Measurements from ENCODE around the gene ETV3L. TPM values are rescaled to one million over a fixed set of nuclear protein-coding genes. Genes with fewer than 3 reads are reported as not detected.

ETV3L gene
- total RNA-seq = not detected

DNA sequence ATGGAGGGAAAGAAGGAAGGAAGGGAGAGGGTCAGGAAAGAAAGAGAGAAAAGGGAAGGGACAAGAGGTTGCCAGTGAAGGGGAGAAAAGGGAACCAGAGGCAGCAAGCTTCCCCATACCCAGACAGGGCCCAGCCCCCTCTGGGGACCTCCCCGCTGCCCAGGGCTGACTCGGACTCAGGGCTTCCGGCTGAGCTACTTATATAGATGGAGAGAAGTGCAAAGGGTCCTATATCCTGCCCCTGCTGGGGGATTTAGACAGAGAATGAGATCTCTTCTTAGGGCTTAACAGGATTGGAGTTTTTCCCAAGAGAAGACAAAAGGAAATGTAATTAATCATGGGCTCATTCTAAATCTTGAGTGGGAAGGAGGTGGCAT is at the start of gene ETV3L:
Gene ETV3L, minus strand, starts transcription at position 176 of the 377 bp plus-strand sequence. CDS start 285 bp downstream, outside the sequence.
- no peak for ATAC-seq
- no peaks in the 10 kb centered on the region for H3K9me3 Mint-ChIP-seq (ENCODE audit: insufficient read depth)
- peaks cover 3% of the 10 kb centered on the region for H3K4me1 Mint-ChIP-seq (ENCODE audit: low read depth)
- POLR2A ChIA-PET = no interaction called here
- no peak within 1 kb of the TSS for H3K27ac Mint-ChIP-seq
- no peak for DNase-seq
- no peaks in the 10 kb centered on the region for H3K36me3 Mint-ChIP-seq (ENCODE audit: low read depth)
- no peak within 1 kb of the TSS for H3K4me3 Mint-ChIP-seq
- CTCF ChIA-PET = interaction anchor here (1.0 to 1.5 kb wide), 3 partner anchors 9 to 57 kb away, joined by 3 to 11 read pairs (median 4); no protein-coding TSS in a partner anchor
- peaks cover 16% of the 10 kb centered on the region for H3K27me3 Mint-ChIP-seq (ENCODE audit: low read depth)

DNA sequence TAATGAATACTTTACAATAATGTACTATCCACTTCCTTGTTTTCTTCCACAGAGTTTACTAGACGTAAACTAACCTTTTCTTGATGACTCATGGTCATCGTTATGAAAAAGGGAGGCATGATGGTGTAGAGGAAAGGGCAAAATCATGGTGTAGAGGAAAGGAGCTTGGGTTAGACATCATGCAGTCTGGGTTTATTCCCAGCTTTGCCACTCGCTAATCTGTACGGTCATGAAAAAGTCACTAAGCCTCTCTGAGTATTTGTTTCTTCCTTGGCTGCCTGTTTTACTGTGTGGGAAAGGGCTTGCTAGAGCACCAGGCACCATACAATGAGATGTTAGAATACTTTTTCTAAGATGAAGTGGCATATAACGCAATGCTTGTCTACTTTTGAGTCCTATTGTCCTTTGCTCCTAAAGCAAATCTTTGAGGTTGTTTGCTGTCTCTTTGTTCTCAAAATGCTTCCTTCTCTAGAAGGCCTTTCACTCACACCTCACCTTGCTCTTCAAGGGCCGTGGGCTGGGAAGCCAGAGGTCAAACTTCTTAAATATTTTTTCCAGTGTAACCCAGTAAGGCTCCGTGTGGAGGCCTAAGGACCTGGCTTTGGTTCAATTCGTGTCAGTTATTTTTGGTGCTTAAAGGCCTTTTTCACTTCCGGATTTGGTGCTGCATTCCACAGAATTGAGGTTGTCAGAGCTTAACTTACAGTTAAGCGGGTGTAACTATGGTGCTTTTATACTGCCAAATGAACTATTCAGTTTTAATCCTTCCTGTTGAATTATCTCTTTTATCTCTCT is 48.5 kb upstream of the ETV3L start:
- Mint-ChIP-seq H3K4me3 (no peak overlapping the region), H3K9me3 (ENCODE audit: insufficient read depth) (no peaks in the 10 kb centered on the region), H3K27ac (peak overlapping the region; percentile 47), H3K4me1 (ENCODE audit: low read depth) (peaks cover 22% of the 10 kb centered on the region), H3K27me3 (ENCODE audit: low read depth) (peaks cover 6% of the 10 kb centered on the region), H3K36me3 (ENCODE audit: low read depth) (no peaks in the 10 kb centered on the region)
- CTCF ChIA-PET = interaction anchor here (1.8 to 13.2 kb wide), 4 partner anchors 9 to 74 kb away, joined by 5 to 470 read pairs (median 12); no protein-coding TSS in a partner anchor
- DNase-seq (no peak), ATAC-seq (no peak)
- POLR2A ChIA-PET = no interaction called here

- Mint-ChIP-seq H3K27me3 (ENCODE audit: low read depth) (peaks cover 6% of the 10 kb centered on the region), H3K27ac (no peak overlapping the region), H3K4me3 (no peak overlapping the region), H3K36me3 (ENCODE audit: low read depth) (no peaks in the 10 kb centered on the region), H3K4me1 (ENCODE audit: low read depth) (peaks cover 22% of the 10 kb centered on the region), H3K9me3 (ENCODE audit: insufficient read depth) (no peaks in the 10 kb centered on the region)
- POLR2A ChIA-PET = no interaction called here
- CTCF ChIA-PET = interaction anchor here (1.8 to 13.2 kb wide), 3 partner anchors 10 to 73 kb away, joined by 5 to 470 read pairs (median 13); no protein-coding TSS in a partner anchor
- DNase-seq = no peak
- ATAC-seq = no peak
Measured at GRCh38 chr1:157147037-157147436, 47.4 kb upstream of the ETV3L start.

DNA sequence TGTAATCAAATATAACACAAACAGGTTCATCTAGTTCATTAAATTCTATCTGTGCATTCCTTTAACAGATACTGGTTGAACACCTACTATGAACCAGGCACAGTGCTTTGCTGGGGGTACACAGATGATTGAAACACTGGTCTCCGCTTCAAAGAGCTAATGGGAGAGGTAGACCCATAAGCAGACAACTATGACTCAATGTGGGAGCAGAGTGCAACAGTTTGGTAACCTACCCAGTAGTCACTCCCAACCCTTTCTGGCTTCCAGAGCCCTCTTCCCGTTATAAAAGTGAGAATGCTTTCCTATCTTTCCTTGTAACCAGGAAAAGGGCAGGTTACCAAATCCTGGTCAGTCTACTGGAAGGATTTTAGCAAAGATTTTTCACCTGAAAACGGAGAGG is 46.6 kb upstream of the ETV3L start:
- peaks cover 19% of the 10 kb centered on the region for H3K4me1 Mint-ChIP-seq (ENCODE audit: low read depth)
- no peaks in the 10 kb centered on the region for H3K36me3 Mint-ChIP-seq (ENCODE audit: low read depth)
- H3K27me3 Mint-ChIP-seq (ENCODE audit: low read depth) = peaks cover 6% of the 10 kb centered on the region
- no peak overlapping the region for H3K4me3 Mint-ChIP-seq
- ChIA-PET POLR2A (no interaction called here), CTCF (interaction anchor here (0.9 to 13.2 kb wide), 3 partner anchors 10 to 58 kb away, joined by 4 to 470 read pairs (median 4); no protein-coding TSS in a partner anchor)
- no peak overlapping the region for H3K27ac Mint-ChIP-seq
- no peaks in the 10 kb centered on the region for H3K9me3 Mint-ChIP-seq (ENCODE audit: insufficient read depth)
- ATAC-seq = no peak
- DNase-seq = no peak

DNA sequence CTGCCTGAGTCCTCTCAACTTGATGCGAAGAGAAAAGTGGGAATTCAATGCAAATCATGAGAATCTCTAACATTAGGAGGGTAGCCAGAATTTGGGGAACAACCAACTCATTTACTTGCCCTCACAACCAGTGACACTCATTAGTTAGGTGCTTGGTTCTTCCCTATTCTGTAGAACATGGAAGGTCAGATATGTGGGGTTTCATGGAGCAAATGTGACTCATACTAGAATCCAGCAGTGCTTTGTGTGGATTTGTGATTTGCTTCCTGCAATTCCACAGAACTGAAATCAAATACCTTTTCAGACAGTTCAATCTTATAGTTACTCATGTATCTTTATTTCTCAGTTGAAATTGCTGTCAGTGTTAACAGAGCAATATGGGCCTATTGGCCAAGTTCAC is 45.5 kb upstream of the ETV3L start:
- peaks cover 12% of the 10 kb centered on the region for H3K4me1 Mint-ChIP-seq (ENCODE audit: low read depth)
- H3K27me3 Mint-ChIP-seq (ENCODE audit: low read depth) = peaks cover 6% of the 10 kb centered on the region
- ChIA-PET POLR2A (no interaction called here), CTCF (no interaction called here)
- H3K27ac Mint-ChIP-seq = no peak overlapping the region
- no peaks in the 10 kb centered on the region for H3K36me3 Mint-ChIP-seq (ENCODE audit: low read depth)
- H3K4me3 Mint-ChIP-seq = no peak overlapping the region
- H3K9me3 Mint-ChIP-seq (ENCODE audit: insufficient read depth) = no peaks in the 10 kb centered on the region
- DNase-seq = no peak
- ATAC-seq = no peak

- peaks cover 6% of the 10 kb centered on the region for H3K27me3 Mint-ChIP-seq (ENCODE audit: low read depth)
- peaks cover 13% of the 10 kb centered on the region for H3K4me1 Mint-ChIP-seq (ENCODE audit: low read depth)
- ChIA-PET CTCF (no interaction called here), POLR2A (no interaction called here)
- no peak overlapping the region for H3K27ac Mint-ChIP-seq
- ATAC-seq (no peak), DNase-seq (no peak)
- no peaks in the 10 kb centered on the region for H3K36me3 Mint-ChIP-seq (ENCODE audit: low read depth)
- no peak overlapping the region for H3K4me3 Mint-ChIP-seq
- H3K9me3 Mint-ChIP-seq (ENCODE audit: insufficient read depth) = no peaks in the 10 kb centered on the region
Measured at GRCh38 chr1:157144509-157144908, 44.9 kb upstream of the ETV3L start.

DNA sequence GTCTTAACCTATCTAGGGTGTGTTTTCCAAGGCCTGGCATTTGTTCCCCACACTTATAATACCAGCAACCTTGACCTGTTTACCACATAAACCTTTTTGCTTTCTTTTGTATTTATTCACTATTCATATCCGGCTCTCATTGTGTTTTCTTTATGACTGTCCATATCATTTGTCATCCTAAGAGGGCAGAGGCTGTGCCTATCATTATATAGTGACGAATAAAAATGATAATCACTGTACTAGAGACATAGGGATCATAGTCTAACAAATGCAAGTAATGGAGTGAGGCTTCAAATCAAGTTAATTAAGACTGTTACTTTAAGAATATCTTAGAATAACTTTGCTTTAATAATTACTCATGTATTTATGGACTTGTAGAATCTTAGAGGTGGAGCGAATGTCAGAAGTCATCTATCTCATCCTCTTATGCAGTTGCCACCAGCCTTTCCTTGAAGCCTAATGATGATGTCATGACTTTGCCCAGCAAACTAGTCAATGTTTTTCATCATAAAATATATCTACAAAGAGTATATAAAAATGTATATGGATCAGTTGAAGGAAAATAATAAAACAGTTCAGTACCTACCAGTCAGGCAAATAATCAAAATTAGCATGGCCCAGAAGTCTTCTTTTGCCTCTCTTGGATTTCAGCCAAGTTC is 43.3 kb upstream of the ETV3L start:
- H3K4me3 Mint-ChIP-seq = no peak overlapping the region
- CTCF ChIA-PET = interaction anchor here (1.4 to 3.1 kb wide), 2 partner anchors 14 to 53 kb away, joined by 8 to 27 read pairs; no protein-coding TSS in a partner anchor

GRCh38 chr1:157142201-157142600 is 42.6 kb upstream of the ETV3L start:
- ATAC-seq (no peak), DNase-seq (no peak)
- no peaks in the 10 kb centered on the region for H3K9me3 Mint-ChIP-seq (ENCODE audit: insufficient read depth)
- peaks cover 6% of the 10 kb centered on the region for H3K27me3 Mint-ChIP-seq (ENCODE audit: low read depth)
- CTCF ChIA-PET = interaction anchor here (0.7 to 3.1 kb wide), 6 partner anchors 10 to 59 kb away, joined by 3 to 27 read pairs (median 4); no protein-coding TSS in a partner anchor
- peaks cover 7% of the 10 kb centered on the region for H3K36me3 Mint-ChIP-seq (ENCODE audit: low read depth)
- peaks cover 17% of the 10 kb centered on the region for H3K4me1 Mint-ChIP-seq (ENCODE audit: low read depth)
- no peak overlapping the region for H3K4me3 Mint-ChIP-seq
- no peak overlapping the region for H3K27ac Mint-ChIP-seq
- POLR2A ChIA-PET = no interaction called here

More for the DNA sequence above, 43.3 kb upstream of the ETV3L start:
- H3K27ac Mint-ChIP-seq = no peak overlapping the region
- H3K4me1 Mint-ChIP-seq (ENCODE audit: low read depth) = peaks cover 15% of the 10 kb centered on the region
- no peaks in the 10 kb centered on the region for H3K36me3 Mint-ChIP-seq (ENCODE audit: low read depth)
- peaks cover 6% of the 10 kb centered on the region for H3K27me3 Mint-ChIP-seq (ENCODE audit: low read depth)
- DNase-seq = no peak
- no peak for ATAC-seq
- H3K9me3 Mint-ChIP-seq (ENCODE audit: insufficient read depth) = no peaks in the 10 kb centered on the region
- POLR2A ChIA-PET = no interaction called here

- H3K27ac Mint-ChIP-seq = no peak overlapping the region
- DNase-seq = no peak
- H3K4me1 Mint-ChIP-seq (ENCODE audit: low read depth) = peaks cover 24% of the 10 kb centered on the region
- no peak for ATAC-seq
- POLR2A ChIA-PET = no interaction called here
- H3K4me3 Mint-ChIP-seq = no peak overlapping the region
- peaks cover 6% of the 10 kb centered on the region for H3K27me3 Mint-ChIP-seq (ENCODE audit: low read depth)
- CTCF ChIA-PET = interaction anchor here (0.7 to 3.2 kb wide), 8 partner anchors 10 to 58 kb away, joined by 3 to 27 read pairs (median 4); no protein-coding TSS in a partner anchor
- H3K9me3 Mint-ChIP-seq (ENCODE audit: insufficient read depth) = no peaks in the 10 kb centered on the region
- H3K36me3 Mint-ChIP-seq (ENCODE audit: low read depth) = peaks cover 15% of the 10 kb centered on the region
Measured at GRCh38 chr1:157141212-157141855, 41.7 kb upstream of the ETV3L start.

- peaks cover 36% of the 10 kb centered on the region for H3K4me1 Mint-ChIP-seq (ENCODE audit: low read depth)
- POLR2A ChIA-PET = interaction anchor here (1.5 kb wide), 1 partner anchor 13 kb away, joined by 4 read pairs; no protein-coding TSS in a partner anchor
- H3K4me3 Mint-ChIP-seq = no peak overlapping the region
- CTCF ChIA-PET = interaction anchor here (1.1 to 3.2 kb wide), 5 partner anchors 9 to 212 kb away, joined by 3 to 27 read pairs (median 16); no protein-coding TSS in a partner anchor
- DNase-seq (no peak), ATAC-seq (no peak)
- peaks cover 27% of the 10 kb centered on the region for H3K36me3 Mint-ChIP-seq (ENCODE audit: low read depth)
- H3K9me3 Mint-ChIP-seq (ENCODE audit: insufficient read depth) = no peaks in the 10 kb centered on the region
- no peak overlapping the region for H3K27ac Mint-ChIP-seq
- peaks cover 5% of the 10 kb centered on the region for H3K27me3 Mint-ChIP-seq (ENCODE audit: low read depth)
Measured at GRCh38 chr1:157140063-157140588, 40.5 kb upstream of the ETV3L start.

DNA sequence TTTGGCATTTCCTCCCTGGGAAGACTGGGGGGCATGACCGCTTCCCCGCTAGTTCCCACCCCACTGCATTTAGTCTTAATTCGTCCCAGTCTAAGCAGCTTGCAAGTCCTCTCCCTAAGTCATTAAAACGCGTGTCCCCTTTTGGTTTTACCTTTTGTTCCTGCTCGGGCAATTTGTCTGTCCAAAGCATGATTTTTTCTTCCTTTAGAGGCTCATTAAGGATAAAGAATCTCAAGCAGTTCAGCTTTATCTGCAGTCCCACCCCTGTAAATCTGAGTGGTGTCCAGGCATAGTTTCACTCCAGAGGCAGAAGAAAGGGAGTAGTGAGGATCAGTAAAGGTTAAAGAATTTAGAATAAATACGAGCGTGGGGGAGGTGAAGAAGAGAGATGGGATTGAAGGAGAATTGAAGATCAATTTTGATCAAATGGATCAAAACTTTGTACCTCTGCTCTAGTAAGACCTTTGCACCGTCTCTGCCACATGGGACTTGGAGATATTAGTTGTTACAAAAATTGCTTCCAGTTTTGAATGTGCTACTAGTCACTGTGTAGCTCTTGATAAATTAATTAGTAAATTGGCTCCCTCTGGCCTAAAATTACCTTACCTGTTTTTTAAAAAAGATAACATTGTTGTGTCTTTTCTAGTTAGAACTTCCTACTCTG is 39.6 kb upstream of the ETV3L start:
- H3K4me3 Mint-ChIP-seq = peak overlapping the region; percentile 95
- H3K4me1 Mint-ChIP-seq (ENCODE audit: low read depth) = peaks cover 45% of the 10 kb centered on the region
- ChIA-PET CTCF (interaction anchor here (0.8 to 3.2 kb wide), 7 partner anchors 10 to 300 kb away, joined by 3 to 24 read pairs (median 4); no protein-coding TSS in a partner anchor), POLR2A (interaction anchor here (0.7 to 1.5 kb wide), 5 partner anchors 12 to 478 kb away, joined by 3 to 5 read pairs (median 4); no protein-coding TSS in a partner anchor)
- H3K27me3 Mint-ChIP-seq (ENCODE audit: low read depth) = peaks cover 3% of the 10 kb centered on the region
- no peak for DNase-seq
- H3K9me3 Mint-ChIP-seq (ENCODE audit: insufficient read depth) = no peaks in the 10 kb centered on the region
- H3K27ac Mint-ChIP-seq = peak overlapping the region; percentile 86
- ATAC-seq = no peak
- peaks cover 36% of the 10 kb centered on the region for H3K36me3 Mint-ChIP-seq (ENCODE audit: low read depth)
